ENCODE measurements around the gene NPNT. TPM values are rescaled to one million over a fixed set of nuclear protein-coding genes. Genes with fewer than 3 reads are reported as not detected.

The NPNT gene
- polyA plus RNA-seq, 4 donors = 176 to 246 (median 217) TPM

- no peak for DNase-seq (ENCODE audit: low read depth in 4 of 4, low spot score in 3 of 4)
These were observed 17.4 kb downstream of the NPNT start for GRCh38 chr4:105912633-105913032.

GRCh38 chr4:105917171-105917685, 22.0 kb downstream of the NPNT start:
- DNase-seq (ENCODE audit: low read depth in 4 of 4, low spot score in 3 of 4) = no peak

DNA sequence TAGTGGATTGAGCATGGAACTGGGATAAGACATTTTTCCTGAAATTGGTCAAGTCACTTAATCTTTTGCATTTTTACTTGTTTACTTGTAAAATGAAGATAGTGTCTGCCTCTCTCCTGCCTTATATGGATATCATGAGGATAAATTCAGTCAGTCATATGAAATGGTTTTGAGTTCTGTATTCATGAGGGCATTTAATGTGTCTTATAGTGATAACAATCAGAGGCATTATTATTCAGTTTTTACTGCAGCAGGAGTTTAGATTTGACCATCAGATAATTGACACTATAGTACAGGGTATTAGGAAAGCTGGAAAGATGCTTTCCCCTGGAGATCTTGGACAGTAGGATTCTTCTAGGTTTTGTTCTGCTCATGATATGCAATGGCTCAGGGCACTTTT, 26.0 kb downstream of the NPNT start:
- no peak for DNase-seq (ENCODE audit: low read depth in 4 of 4, low spot score in 3 of 4)

DNA sequence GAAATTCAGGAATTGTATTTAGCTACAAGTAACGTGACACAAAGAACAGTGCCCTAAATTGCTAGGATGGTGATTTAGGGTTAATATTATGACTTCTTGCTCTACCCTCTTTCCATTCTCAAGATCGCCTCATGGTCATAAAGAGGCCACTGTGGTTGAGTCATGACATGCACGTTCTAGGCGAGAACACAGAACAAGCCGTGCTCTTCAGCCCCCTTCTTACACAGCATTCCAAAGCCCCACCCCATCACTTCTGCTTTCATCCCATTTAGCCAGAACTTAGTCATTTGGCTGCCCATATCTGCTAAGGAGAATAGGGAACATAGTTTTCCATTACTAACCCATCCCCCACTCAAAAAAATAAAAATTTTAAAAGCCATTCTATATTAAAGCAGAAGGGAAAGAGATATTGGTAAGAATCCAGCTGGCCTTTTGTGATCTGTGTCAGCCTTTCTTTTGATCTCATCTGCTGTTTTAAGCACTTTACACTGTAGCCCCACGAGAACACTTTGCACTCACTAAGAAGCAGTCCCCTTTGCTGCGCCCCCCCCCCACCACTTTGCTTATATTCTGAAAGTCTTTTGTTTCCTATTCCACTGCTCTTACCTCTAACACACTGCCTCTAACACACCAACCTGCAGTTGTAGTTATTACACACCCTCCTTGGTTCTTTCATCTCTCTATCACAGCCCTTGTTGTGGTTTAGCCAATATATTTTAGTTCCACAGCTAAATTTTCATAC, 28.4 kb downstream of the NPNT start:
- DNase-seq (ENCODE audit: low read depth in 4 of 4, low spot score in 3 of 4) = no peak

DNA sequence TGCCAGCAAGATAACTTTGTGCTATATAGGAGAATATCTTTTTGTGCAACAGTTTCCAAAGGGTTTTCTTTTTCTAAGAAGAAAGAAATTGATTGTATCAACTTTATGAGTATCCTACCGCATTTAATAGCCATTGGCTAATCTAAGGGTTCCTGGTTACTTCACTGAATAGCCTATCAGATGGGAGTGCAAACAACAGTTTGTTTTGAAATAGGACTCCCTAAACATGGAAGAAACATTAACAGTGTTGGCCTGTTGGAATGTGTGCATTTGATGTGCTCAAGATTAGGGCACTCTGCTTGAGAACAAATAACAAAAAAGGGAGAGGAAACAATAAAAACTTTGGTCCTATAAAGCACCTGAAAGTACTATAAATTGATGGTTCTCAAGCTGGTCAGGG, 29.1 kb downstream of the NPNT start:
- no peak for DNase-seq (ENCODE audit: low read depth in 4 of 4, low spot score in 3 of 4)

- no peak for DNase-seq (ENCODE audit: low read depth in 4 of 4, low spot score in 3 of 4)
These were observed 35.4 kb downstream of the NPNT start for GRCh38 chr4:105930698-105931097.

- DNase-seq (ENCODE audit: low read depth in 4 of 4, low spot score in 3 of 4) = no peak
These were observed 37.8 kb downstream of the NPNT start for GRCh38 chr4:105933083-105933482.

GRCh38 chr4:105934386-105934785, 39.1 kb downstream of the NPNT start:
- DNase-seq (ENCODE audit: low read depth in 4 of 4, low spot score in 3 of 4) = no peak

- no peak for DNase-seq (ENCODE audit: low read depth in 4 of 4, low spot score in 3 of 4)
These were observed 41.6 kb downstream of the NPNT start for GRCh38 chr4:105936901-105937300.

DNA sequence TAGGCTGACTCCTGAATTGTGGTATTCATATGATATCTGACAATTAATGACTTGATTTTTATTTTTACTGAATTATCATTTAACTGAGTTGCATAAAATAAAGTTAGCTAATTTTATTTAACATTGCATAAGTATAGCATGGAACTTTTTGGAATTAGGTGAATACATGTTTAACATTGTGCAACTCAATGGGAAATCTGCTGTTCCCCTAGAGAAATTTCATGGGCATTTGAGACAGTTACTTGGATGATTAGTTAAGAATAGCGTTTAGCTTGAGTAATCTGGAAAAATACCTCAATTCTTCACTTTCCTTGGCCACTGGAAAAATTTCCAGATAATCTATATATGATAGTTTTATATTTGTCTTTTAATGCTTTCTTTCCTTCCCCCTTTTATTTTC, 42.5 kb downstream of the NPNT start:
- DNase-seq (ENCODE audit: low read depth in 4 of 4, low spot score in 3 of 4) = no peak

- DNase-seq (ENCODE audit: low read depth in 4 of 4, low spot score in 3 of 4) = no peak
These were observed 48.0 kb downstream of the NPNT start for GRCh38 chr4:105943234-105943633.

GRCh38 chr4:105944540-105944939, 49.3 kb downstream of the NPNT start:
- no peak for DNase-seq (ENCODE audit: low read depth in 4 of 4, low spot score in 3 of 4)

GRCh38 chr4:105946771-105947170, 51.5 kb downstream of the NPNT start:
- no peak for DNase-seq (ENCODE audit: low read depth in 4 of 4, low spot score in 3 of 4)

- DNase-seq (ENCODE audit: low read depth in 4 of 4, low spot score in 3 of 4) = no peak
These were observed 55.4 kb downstream of the NPNT start for GRCh38 chr4:105950701-105951100.

DNA sequence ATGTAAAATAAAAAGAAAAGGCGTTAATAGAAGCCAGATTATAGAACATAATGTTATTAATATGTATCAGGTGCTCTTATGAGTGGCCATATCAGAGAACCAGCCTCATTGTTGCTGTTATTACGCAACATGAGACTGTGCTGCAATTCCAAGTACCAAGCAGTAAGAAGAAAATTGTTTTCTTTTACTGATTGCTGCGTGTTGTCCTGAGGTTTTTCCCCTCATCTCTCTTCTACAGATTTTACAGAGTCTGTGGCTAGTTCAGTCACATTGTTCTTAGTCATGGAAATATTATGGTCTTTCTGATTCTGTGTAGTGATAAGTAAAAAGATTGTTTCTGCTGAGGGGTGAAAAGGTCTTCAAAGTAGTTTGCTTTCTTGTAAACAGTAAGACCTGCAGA, 55.9 kb downstream of the NPNT start:
- no peak for DNase-seq (ENCODE audit: low read depth in 4 of 4, low spot score in 3 of 4)

DNA sequence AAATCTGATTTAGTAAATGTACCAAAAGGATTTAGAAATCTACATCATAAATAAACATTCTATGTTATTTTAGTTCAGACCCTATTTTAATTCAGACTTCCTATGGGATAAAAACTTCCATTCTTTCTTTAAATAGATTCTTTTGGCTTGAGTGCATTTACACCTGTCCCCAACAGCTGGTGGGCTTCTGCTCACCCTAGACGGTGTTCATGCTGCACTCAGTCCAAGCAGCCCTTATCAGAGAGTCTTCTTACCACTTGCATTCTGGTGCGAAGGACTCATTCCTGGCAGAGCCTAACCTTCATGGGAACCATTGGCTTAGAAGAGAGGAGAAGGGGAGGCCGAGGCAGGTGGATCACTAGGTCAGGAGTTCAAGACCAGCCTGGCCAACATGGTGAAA, 57.3 kb downstream of the NPNT start:
- no peak for DNase-seq (ENCODE audit: low read depth in 4 of 4, low spot score in 3 of 4)

DNA sequence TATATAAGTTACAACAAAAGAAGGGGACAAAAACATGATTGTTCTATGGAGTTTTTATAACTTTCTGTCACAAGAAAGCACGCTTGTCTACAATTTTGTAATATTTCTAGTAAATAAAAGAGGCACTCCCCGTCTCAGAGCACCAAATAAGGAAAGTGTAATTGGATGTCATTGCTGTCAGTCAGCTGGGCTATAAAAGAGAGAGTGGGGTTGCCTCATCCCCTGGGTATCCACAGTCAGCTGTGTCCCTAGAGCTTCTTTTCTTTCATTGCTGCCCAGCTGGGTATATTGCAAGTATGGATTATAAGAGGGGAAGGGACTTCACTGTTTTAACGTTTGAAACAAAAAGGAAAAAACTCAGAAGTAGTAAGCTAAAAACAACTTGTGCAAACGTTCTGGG, 61.3 kb downstream of the NPNT start:
- DNase-seq (ENCODE audit: low read depth in 4 of 4, low spot score in 3 of 4) = no peak

- DNase-seq (ENCODE audit: low read depth in 4 of 4, low spot score in 3 of 4) = no peak
These were observed 62.4 kb downstream of the NPNT start for GRCh38 chr4:105957680-105958079.

DNA sequence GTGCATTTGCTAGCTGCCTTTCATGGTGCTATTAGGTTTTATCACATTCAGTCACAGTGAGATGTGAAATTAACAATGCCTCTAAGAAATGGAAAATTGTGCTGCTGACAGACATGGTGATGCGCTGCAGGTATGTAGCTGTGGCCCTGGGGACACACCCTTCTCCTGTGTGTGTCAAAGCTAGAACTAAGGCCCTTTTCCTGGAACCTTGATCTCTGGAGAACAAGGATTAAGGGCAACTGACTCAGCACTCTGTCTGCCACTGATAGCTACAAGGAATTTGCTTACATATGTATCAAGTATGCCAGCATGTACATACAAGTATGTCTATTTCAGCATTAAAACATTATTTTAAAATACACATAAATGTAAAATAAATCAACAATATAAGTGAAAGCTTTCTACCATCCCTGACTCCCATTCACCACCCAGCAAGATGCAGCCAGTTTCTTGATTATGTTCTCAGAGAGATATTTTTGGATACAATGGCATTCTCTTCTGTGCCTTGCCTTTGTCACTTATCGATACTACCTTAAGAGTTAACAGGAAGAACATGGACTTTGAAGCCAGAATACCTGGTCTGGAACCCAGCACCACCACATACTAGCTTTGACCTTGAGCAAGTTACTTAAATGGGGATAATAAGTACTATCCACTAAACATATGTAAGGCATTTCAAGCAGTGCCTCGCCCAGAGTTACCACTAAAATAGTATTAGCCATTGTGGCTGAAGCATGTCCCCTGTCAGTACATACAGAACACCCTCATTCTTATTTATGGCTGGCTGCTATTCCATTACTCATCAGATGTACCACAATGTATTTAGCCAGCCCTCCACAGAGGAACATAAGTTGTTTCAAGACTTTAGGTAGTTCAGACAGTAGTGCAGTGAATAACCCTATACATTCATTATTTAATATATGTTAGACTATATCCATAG, 68.5 kb downstream of the NPNT start:
- no peak for DNase-seq (ENCODE audit: low read depth in 4 of 4, low spot score in 3 of 4)

- no peak for DNase-seq (ENCODE audit: low read depth in 4 of 4, low spot score in 3 of 4)
These were observed 70.0 kb downstream of the NPNT start for GRCh38 chr4:105965183-105965800.

- no peak for DNase-seq (ENCODE audit: low read depth in 4 of 4, low spot score in 3 of 4)
These were observed 70.8 kb downstream of the NPNT start for GRCh38 chr4:105966051-105966450.
